Measurements from ENCODE around the gene MACROH2A1. TPM values are rescaled to one million over a fixed set of nuclear protein-coding genes. Genes with fewer than 3 reads are reported as not detected.

Gene MACROH2A1
- total and polyA plus RNA-seq, 2 experiments from 2014 or later = 115 to 125 TPM

DNA sequence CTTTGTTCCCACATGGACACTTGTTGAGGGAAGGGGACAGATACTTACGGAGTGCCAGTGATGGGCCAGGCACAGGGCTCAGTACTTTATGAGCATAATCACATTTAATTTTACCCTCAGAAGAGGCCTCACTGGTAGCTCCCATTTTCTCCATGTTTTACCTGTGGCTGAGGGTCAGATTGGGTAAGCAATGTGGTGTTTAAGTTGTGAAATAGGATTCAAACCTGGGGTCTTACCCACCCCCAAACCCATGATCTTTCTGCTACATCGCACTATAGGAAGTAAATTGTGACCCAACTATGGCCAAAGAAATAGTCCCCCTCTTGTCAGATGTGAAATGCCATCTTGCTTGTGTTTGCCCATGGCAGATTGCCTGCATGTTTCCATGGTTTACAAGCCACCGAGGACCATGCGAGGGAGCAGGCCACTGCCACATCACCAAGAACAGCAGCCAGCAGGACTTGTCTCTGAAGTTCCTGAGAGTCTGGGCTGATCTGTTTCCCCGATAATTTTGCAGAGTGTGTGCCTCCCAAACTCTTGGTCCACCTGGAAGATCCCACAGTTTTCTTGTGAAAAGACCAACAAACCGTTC is 95.4 kb downstream of the MACROH2A1 start:
- H3K9me3 ChIP-seq (ENCODE audit: low read depth) = no peaks in the 10 kb centered on the region
- H3K27ac ChIP-seq = no peak overlapping the region
- H3K79me2 ChIP-seq (ENCODE audit: insufficient read depth) = no peaks in the 10 kb centered on the region
- no peak for TF ChIP-seq EZH2 (IDR thresholded peaks at IDR 0.05; ENCODE audit: insufficient read depth, poor library complexity, severe bottlenecking)
- no peak for TF ChIP-seq EZH2phosphoT487 (IDR thresholded peaks at IDR 0.05; ENCODE audit: insufficient read depth, low read depth)
- no peaks in the 10 kb centered on the region for H3F3A ChIP-seq (ENCODE audit: insufficient read depth)
- H3K9me2 ChIP-seq (ENCODE audit: insufficient read depth) = no peaks in the 10 kb centered on the region
- no peaks in the 10 kb centered on the region for H4K20me1 ChIP-seq (ENCODE audit: insufficient read depth)
- in situ Hi-C loops (cut with MboI) = no loop called here
- no peak overlapping the region for H3K4me3 ChIP-seq
- 0 out of 2 replicates have a peak, but pooled peaks cover 6% of the 10 kb centered on the region for H3K27me3 ChIP-seq (replicated peaks; ENCODE audit: insufficient read depth)
- WGBS, 2 experiments (ENCODE audit: low coverage in 1 of 2, low lambda C conversion rate in 2 of 2, missing lambda C conversion rate in 2 of 2) = 35 to 47% methylated on average over 6 of the region's 6 CpGs
- no peak overlapping the region for H2AFZ ChIP-seq
- H3K4me2 ChIP-seq (ENCODE audit: unreplicated experiment) = no peak overlapping the region
- no peaks in the 10 kb centered on the region for H3K36me3 ChIP-seq (ENCODE audit: low read depth)
- no peak for DNase-seq
- no peak overlapping the region for H3K9ac ChIP-seq
- peaks cover 3% of the 10 kb centered on the region for H3K4me1 ChIP-seq (ENCODE audit: insufficient read depth)

DNA sequence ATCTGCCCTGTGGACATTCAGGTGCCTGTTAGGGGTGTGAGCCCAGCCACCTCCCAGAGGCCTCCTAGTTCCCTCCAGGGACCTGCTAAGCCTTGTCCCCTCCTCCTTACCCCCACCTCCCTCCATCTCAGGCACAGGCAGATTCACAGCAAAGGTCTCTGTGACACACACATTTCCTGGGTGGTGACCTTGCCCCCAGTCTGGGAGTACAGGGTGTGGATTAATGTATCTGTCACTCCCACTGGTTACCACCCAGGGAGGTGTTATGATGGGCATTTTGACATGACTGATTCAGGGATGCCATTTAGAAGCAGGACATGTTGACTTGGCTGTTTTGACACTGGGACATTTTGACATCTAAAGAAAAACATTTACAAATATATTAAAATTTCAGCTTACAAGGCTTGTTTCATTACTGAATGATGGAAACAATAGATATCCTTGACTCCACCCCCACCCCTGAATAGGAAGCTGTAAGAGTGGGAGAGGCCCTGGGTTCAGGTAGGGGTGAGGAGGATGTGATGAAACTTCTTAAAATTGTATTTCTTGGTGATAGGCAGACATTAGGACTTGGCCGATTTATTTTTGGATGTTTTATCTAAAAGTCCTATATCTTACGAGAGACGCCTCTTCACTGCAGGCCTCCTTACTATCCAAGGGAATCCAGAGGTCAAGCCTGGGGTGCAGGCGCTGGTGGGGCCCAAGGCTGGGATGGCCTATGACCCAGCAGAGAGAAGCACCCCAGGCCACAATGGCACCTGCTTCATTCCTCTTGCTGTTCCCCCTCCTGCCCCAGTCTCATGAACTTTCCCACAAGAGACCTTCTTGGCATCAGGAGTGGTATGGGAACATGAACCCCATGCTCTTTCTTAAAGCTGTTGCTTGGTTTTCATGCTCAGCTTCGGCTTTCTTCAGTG is 101.9 kb downstream of the MACROH2A1 start:
- no peaks in the 10 kb centered on the region for H3F3A ChIP-seq (ENCODE audit: insufficient read depth)
- H2AFZ ChIP-seq = no peak overlapping the region
- 88 to 90% methylated on average over 5 of the region's 5 CpGs for WGBS, 2 experiments (ENCODE audit: low coverage in 1 of 2, low lambda C conversion rate in 2 of 2, missing lambda C conversion rate in 2 of 2)
- no peaks in the 10 kb centered on the region for H4K20me1 ChIP-seq (ENCODE audit: insufficient read depth)
- no peaks in the 10 kb centered on the region for H3K79me2 ChIP-seq (ENCODE audit: insufficient read depth)
- TF ChIP-seq EZH2phosphoT487 (IDR thresholded peaks at IDR 0.05; ENCODE audit: insufficient read depth, low read depth) = no peak
- TF ChIP-seq EZH2 (IDR thresholded peaks at IDR 0.05; ENCODE audit: insufficient read depth, poor library complexity, severe bottlenecking) = no peak
- H3K4me1 ChIP-seq (ENCODE audit: insufficient read depth) = no peaks in the 10 kb centered on the region
- H3K9ac ChIP-seq = no peak overlapping the region
- H3K4me2 ChIP-seq (ENCODE audit: unreplicated experiment) = no peak overlapping the region
- H3K4me3 ChIP-seq = no peak overlapping the region
- no peaks in the 10 kb centered on the region for H3K36me3 ChIP-seq (ENCODE audit: low read depth)
- H3K27ac ChIP-seq = no peak overlapping the region
- H3K9me3 ChIP-seq (ENCODE audit: low read depth) = no peaks in the 10 kb centered on the region
- no peak for DNase-seq
- H3K27me3 ChIP-seq (replicated peaks; ENCODE audit: insufficient read depth) = 0 out of 2 replicates have a peak, but pooled peaks cover 6% of the 10 kb centered on the region
- H3K9me2 ChIP-seq (ENCODE audit: insufficient read depth) = no peaks in the 10 kb centered on the region
- in situ Hi-C loops (cut with MboI) = no loop called here

DNA sequence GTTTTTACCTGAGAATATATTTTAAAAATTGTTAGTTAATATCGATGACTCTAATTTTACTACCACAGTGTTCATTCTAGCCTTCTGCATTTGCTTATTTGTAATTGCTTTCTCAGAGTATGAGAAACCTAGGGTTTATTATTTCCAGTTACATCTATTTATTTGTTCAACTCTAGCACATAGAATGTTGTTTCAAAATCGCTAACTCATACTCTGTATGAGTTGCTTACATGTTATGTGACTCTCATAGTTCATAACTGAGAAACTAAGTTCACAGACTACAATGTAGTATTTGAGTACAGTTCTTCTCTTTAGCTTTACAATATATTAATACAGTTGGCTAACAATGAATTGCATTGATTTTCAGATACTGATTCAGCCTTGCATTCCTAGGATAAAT is 103.2 kb downstream of the MACROH2A1 start:
- no peak for DNase-seq
- no peak overlapping the region for H3K9ac ChIP-seq
- H4K20me1 ChIP-seq (ENCODE audit: insufficient read depth) = no peaks in the 10 kb centered on the region
- 74 to 76% methylated on average over 2 of the region's 2 CpGs for WGBS, 2 experiments (ENCODE audit: low coverage in 1 of 2, low lambda C conversion rate in 2 of 2, missing lambda C conversion rate in 2 of 2)
- no peak overlapping the region for H3K4me2 ChIP-seq (ENCODE audit: unreplicated experiment)
- no peak overlapping the region for H2AFZ ChIP-seq
- H3K9me2 ChIP-seq (ENCODE audit: insufficient read depth) = no peaks in the 10 kb centered on the region
- H3K79me2 ChIP-seq (ENCODE audit: insufficient read depth) = no peaks in the 10 kb centered on the region
- H3K4me3 ChIP-seq = no peak overlapping the region
- 0 out of 2 replicates have a peak, but pooled peaks cover 4% of the 10 kb centered on the region for H3K27me3 ChIP-seq (replicated peaks; ENCODE audit: insufficient read depth)
- in situ Hi-C loops (cut with MboI) = no loop called here
- no peaks in the 10 kb centered on the region for H3K36me3 ChIP-seq (ENCODE audit: low read depth)
- no peaks in the 10 kb centered on the region for H3K9me3 ChIP-seq (ENCODE audit: low read depth)
- no peak overlapping the region for H3K27ac ChIP-seq
- no peak for TF ChIP-seq EZH2phosphoT487 (IDR thresholded peaks at IDR 0.05; ENCODE audit: insufficient read depth, low read depth)
- no peak for TF ChIP-seq EZH2 (IDR thresholded peaks at IDR 0.05; ENCODE audit: insufficient read depth, poor library complexity, severe bottlenecking)
- no peaks in the 10 kb centered on the region for H3F3A ChIP-seq (ENCODE audit: insufficient read depth)
- H3K4me1 ChIP-seq (ENCODE audit: insufficient read depth) = no peaks in the 10 kb centered on the region

DNA sequence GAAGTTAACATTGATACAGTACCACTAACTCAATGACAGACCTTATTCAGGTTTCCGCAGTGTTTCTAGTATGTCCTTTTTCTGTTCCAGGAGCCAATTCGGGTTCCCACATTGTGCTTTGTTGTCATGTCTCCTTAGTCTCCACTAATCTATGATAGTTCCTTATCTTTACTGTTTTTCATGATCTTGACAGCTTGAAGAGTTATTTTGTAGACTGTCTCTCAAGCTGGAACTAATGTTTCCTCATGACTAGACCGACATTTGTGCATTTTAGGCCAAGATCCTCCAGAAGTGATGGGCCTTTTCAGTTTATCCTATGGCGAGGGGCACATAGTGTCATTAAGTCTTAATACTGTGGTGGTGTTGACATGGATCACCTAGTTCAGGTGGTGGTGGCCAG is 104.2 kb downstream of the MACROH2A1 start:
- H3K4me1 ChIP-seq (ENCODE audit: insufficient read depth) = no peaks in the 10 kb centered on the region
- H4K20me1 ChIP-seq (ENCODE audit: insufficient read depth) = no peaks in the 10 kb centered on the region
- TF ChIP-seq EZH2phosphoT487 (IDR thresholded peaks at IDR 0.05; ENCODE audit: insufficient read depth, low read depth) = no peak
- TF ChIP-seq EZH2 (IDR thresholded peaks at IDR 0.05; ENCODE audit: insufficient read depth, poor library complexity, severe bottlenecking) = no peak
- H3K27me3 ChIP-seq (replicated peaks; ENCODE audit: insufficient read depth) = no peaks in the 10 kb centered on the region
- in situ Hi-C loops (cut with MboI) = no loop called here
- no peak overlapping the region for H3K9ac ChIP-seq
- DNase-seq = no peak
- H3K4me2 ChIP-seq (ENCODE audit: unreplicated experiment) = no peak overlapping the region
- H3K27ac ChIP-seq = no peak overlapping the region
- H3K79me2 ChIP-seq (ENCODE audit: insufficient read depth) = no peaks in the 10 kb centered on the region
- no peak overlapping the region for H2AFZ ChIP-seq
- no peak overlapping the region for H3K4me3 ChIP-seq
- no peaks in the 10 kb centered on the region for H3K36me3 ChIP-seq (ENCODE audit: low read depth)
- H3K9me2 ChIP-seq (ENCODE audit: insufficient read depth) = no peaks in the 10 kb centered on the region
- 80 to 84% methylated on average over 4 of the region's 4 CpGs for WGBS, 2 experiments (ENCODE audit: low coverage in 1 of 2, low lambda C conversion rate in 2 of 2, missing lambda C conversion rate in 2 of 2)
- no peaks in the 10 kb centered on the region for H3F3A ChIP-seq (ENCODE audit: insufficient read depth)
- H3K9me3 ChIP-seq (ENCODE audit: low read depth) = no peaks in the 10 kb centered on the region
